Astrocyte (in vitro differentiated cells and primary cell): ENCODE data around the gene EML1. TPM values are rescaled to one million over a fixed set of nuclear protein-coding genes. Genes with fewer than 3 reads are reported as not detected.

ENCODE experiments used
- DNase-seq: peaks from one replicate; pipeline ENCODE4 v3.0.0-alpha.2; 2010; ENCODE audit warnings: low read depth
- FAIRE-seq: peaks from 2 replicates; lab custom pipeline; 2011; peaks lifted over from hg19 to GRCh38; lab: Jason Lieb, UNC
- H2AFZ ChIP-seq: 2 replicates; pipeline ENCODE4 v1.6.0; 2012; ENCODE audit warnings: low read depth, low read length, inconsistent platforms
- H3K27ac ChIP-seq: 2 replicates; pipeline ENCODE4 v1.5.1; 2011; ENCODE audit warnings: low read depth, low read length, inconsistent platforms
- H3K27me3 ChIP-seq: 2 replicates; pipeline ENCODE4 v1.6.0; 2011; ENCODE audit warnings: low read length, inconsistent platforms; ENCODE audit not compliant: insufficient read depth
- H3K36me3 ChIP-seq: 2 replicates; pipeline ENCODE4 v1.5.1; 2011; ENCODE audit warnings: low read length, inconsistent platforms; ENCODE audit not compliant: insufficient read depth
- H3K4me1 ChIP-seq: 2 replicates; pipeline ENCODE4 v1.5.1; 2011; ENCODE audit warnings: low read length, inconsistent platforms; ENCODE audit not compliant: insufficient read depth
- H3K4me2 ChIP-seq: 2 replicates; pipeline ENCODE4 v1.6.0; 2012; ENCODE audit warnings: low read length, inconsistent platforms
- H3K4me3 ChIP-seq: 2 replicates; pipeline ENCODE4 v1.5.1; 2011; ENCODE audit warnings: low read depth, mild to moderate bottlenecking, low read length, inconsistent platforms; ENCODE audit not compliant: insufficient read depth
- H3K79me2 ChIP-seq: 2 replicates; pipeline ENCODE4 v1.6.0; 2012; ENCODE audit warnings: mild to moderate bottlenecking, low read length, inconsistent platforms; ENCODE audit not compliant: insufficient read depth
- H3K9ac ChIP-seq: 2 replicates; pipeline ENCODE4 v1.6.0; 2012; ENCODE audit warnings: mild to moderate bottlenecking, low read length, inconsistent platforms
- H3K9me3 ChIP-seq: 2 replicates; pipeline ENCODE4 v1.5.1; 2012; ENCODE audit warnings: low read depth, mild to moderate bottlenecking, low read length, inconsistent platforms; ENCODE audit not compliant: insufficient read depth
- H4K20me1 ChIP-seq: 2 replicates; pipeline ENCODE4 v1.6.0; 2012; ENCODE audit warnings: low read length, inconsistent platforms; ENCODE audit not compliant: insufficient read depth
- H3K27ac Mint-ChIP-seq: one replicate; pipeline ENCODE4 v1.8.0; 2021; ENCODE audit warnings: mild to moderate bottlenecking, mixed read lengths; ENCODE audit not compliant: unreplicated experiment
- H3K27me3 Mint-ChIP-seq: one replicate; pipeline ENCODE4 v1.8.0; 2021; ENCODE audit warnings: low read depth, mixed read lengths; ENCODE audit not compliant: unreplicated experiment
- H3K36me3 Mint-ChIP-seq: one replicate; pipeline ENCODE4 v1.8.0; 2021; ENCODE audit warnings: low read depth, mixed read lengths; ENCODE audit not compliant: unreplicated experiment
- H3K4me1 Mint-ChIP-seq: one replicate; pipeline ENCODE4 v1.8.0; 2021; ENCODE audit warnings: low read depth, mixed read lengths; ENCODE audit not compliant: unreplicated experiment
- H3K4me3 Mint-ChIP-seq: one replicate; pipeline ENCODE4 v1.8.0; 2021; ENCODE audit warnings: mild to moderate bottlenecking, moderate library complexity, mixed read lengths; ENCODE audit not compliant: unreplicated experiment
- H3K9me3 Mint-ChIP-seq: one replicate; pipeline ENCODE4 v1.8.0; 2021; ENCODE audit warnings: mild to moderate bottlenecking, mixed read lengths; ENCODE audit not compliant: unreplicated experiment
- EZH2 ChIP-seq: IDR thresholded peaks from 2 replicates; pipeline ENCODE4 v1.6.1; 2012; ENCODE audit warnings: mild to moderate bottlenecking, low read length, inconsistent platforms; ENCODE audit not compliant: insufficient read depth
- total RNA-seq: library from RNA; stranded (reverse); gene quantifications from 2 replicates; pipeline ENCODE4 v1.2.1, GENCODE V29; 2021
- TF ChIP-seq, protein P1 (sequence below): IDR thresholded peaks from 2 replicates; pipeline ENCODE4 v1.5.1; 2011; ENCODE audit warnings: low read depth, mild to moderate bottlenecking, inconsistent platforms, low read length, moderate library complexity; ENCODE audit not compliant: insufficient read depth

EML1 gene
- total RNA-seq, 1 donor from 2014 or later = 17.1 TPM

DNA sequence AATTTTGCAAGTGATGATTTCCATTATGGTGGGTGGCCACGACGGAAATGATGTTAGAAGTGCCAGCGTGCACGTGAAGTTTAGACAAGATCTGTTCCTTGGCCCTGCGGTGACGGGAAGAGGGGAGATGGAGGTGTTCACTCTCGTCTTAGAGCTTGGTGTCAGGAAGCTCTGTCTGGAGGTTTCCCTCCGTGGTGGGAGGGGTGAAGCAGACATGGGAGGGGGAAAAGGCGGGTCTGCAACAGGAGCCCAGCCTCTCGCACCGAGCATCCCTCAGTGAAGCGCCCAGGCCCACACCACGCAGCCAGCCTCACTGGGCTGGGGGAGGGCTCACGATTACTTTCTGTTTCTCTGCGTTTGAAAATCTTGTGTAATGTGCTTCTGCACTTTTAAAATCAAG lies 26.3 kb downstream of the EML1 start:
- no peak overlapping the region for H3K9ac ChIP-seq
- Mint-ChIP-seq H3K4me1 (peaks cover 25% of the 10 kb centered on the region), H3K9me3 (no peaks in the 10 kb centered on the region), H3K36me3 (peaks cover 8% of the 10 kb centered on the region), H3K27ac (no peak overlapping the region), H3K27me3 (peaks cover 32% of the 10 kb centered on the region), H3K4me3 (peak overlapping the region; percentile 66)
- H3K27ac ChIP-seq = no peak overlapping the region
- H3K4me1 ChIP-seq = peaks cover 13% of the 10 kb centered on the region
- H3K27me3 ChIP-seq = peaks cover 18% of the 10 kb centered on the region
- no peak for DNase-seq
- H3K4me2 ChIP-seq = no peak overlapping the region
- H3K79me2 ChIP-seq = peaks cover 69% of the 10 kb centered on the region
- no peak overlapping the region for H3K4me3 ChIP-seq
- H3K9me3 ChIP-seq = no peaks in the 10 kb centered on the region
- FAIRE-seq = no peak
- peaks cover 100% of the 10 kb centered on the region for H4K20me1 ChIP-seq
- TF ChIP-seq, protein P1, sequence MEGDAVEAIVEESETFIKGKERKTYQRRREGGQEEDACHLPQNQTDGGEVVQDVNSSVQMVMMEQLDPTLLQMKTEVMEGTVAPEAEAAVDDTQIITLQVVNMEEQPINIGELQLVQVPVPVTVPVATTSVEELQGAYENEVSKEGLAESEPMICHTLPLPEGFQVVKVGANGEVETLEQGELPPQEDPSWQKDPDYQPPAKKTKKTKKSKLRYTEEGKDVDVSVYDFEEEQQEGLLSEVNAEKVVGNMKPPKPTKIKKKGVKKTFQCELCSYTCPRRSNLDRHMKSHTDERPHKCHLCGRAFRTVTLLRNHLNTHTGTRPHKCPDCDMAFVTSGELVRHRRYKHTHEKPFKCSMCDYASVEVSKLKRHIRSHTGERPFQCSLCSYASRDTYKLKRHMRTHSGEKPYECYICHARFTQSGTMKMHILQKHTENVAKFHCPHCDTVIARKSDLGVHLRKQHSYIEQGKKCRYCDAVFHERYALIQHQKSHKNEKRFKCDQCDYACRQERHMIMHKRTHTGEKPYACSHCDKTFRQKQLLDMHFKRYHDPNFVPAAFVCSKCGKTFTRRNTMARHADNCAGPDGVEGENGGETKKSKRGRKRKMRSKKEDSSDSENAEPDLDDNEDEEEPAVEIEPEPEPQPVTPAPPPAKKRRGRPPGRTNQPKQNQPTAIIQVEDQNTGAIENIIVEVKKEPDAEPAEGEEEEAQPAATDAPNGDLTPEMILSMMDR = no peak
- TF ChIP-seq EZH2 = no peak
- no peak overlapping the region for H2AFZ ChIP-seq
- no peaks in the 10 kb centered on the region for H3K36me3 ChIP-seq

DNA sequence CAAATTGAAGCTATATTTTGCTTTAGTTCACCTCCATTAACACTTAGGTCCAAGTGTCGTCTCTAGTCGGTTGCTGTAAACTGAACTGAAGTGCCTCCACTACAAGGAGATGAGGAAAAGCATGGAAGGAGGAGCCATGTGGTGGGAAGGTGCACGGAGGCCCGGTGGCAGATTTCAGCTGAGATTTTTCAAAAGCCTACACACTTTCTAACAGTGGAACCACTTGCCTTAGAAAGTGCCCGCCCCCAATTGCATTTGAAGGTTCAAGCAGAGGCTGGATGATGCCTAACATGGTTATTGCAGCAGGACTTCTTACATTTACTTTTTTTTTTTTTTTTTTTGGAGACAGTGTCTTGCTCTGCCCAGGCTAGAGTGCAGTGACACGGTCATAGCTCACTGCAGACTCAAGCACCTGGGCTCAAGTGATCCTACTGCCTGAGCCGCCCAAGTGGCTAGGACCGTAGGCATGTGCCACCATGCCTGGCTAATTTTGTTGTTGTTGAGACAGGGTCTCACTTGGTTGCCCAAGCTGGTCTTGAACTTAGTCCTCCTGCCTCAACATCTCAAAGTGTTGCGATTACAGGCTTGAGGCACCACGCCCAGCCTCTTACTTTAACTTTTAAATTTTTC lies 27.6 kb downstream of the EML1 start:
- Histone ChIP-seq H4K20me1 (peaks cover 100% of the 10 kb centered on the region), H3K4me2 (no peak overlapping the region), H3K36me3 (no peaks in the 10 kb centered on the region), H3K79me2 (peaks cover 66% of the 10 kb centered on the region), H3K27ac (no peak overlapping the region), H2AFZ (no peak overlapping the region), H3K4me1 (peaks cover 13% of the 10 kb centered on the region), H3K9ac (no peak overlapping the region), H3K9me3 (no peaks in the 10 kb centered on the region), H3K4me3 (no peak overlapping the region), H3K27me3 (peaks cover 18% of the 10 kb centered on the region)
- Mint-ChIP-seq H3K27ac (no peak overlapping the region), H3K36me3 (peaks cover 8% of the 10 kb centered on the region), H3K4me1 (peaks cover 25% of the 10 kb centered on the region), H3K27me3 (peaks cover 22% of the 10 kb centered on the region), H3K4me3 (no peak overlapping the region), H3K9me3 (peaks cover 3% of the 10 kb centered on the region)
- no peak for TF ChIP-seq EZH2
- TF ChIP-seq, protein P1 = no peak
- DNase-seq (no peak), FAIRE-seq (no peak)
